ENCODE results near the gene ERI3. TPM values are rescaled to one million over a fixed set of nuclear protein-coding genes. Genes with fewer than 3 reads are reported as not detected.

The ERI3 gene
- total RNA-seq, 4 donors from 2014 or later = 27.0 to 35.1 (median 31.8) TPM

- H3K36me3 ChIP-seq = no peaks in the 10 kb centered on the region
- peaks cover 10 to 32% (median 12%) of the 10 kb centered on the region in 3 donors for H3K4me1 ChIP-seq
- WGBS, 2 donors = 86 to 92% methylated on average over 9 of the region's 9 CpGs
- TF ChIP-seq CTCF (IDR thresholded peaks at IDR 0.05) (no peak), POLR2A (IDR thresholded peaks at IDR 0.05) (no peak)
- H3K4me3 ChIP-seq = no peak overlapping the region
- no peaks in the 10 kb centered on the region for H3K9me3 ChIP-seq
- intact Hi-C loops (cut with DNase I) = no loop called here
- no peaks in the 10 kb centered on the region for H3K27me3 ChIP-seq
- DNase-seq = no peak
- no peak overlapping the region for H3K27ac ChIP-seq
Measured at GRCh38 chr1:44263568-44264450, 91.2 kb downstream of the ERI3 start.

GRCh38 chr1:44262816-44263567, 92.1 kb downstream of the ERI3 start:
- Histone ChIP-seq H3K4me1 (peaks cover 10 to 32% (median 12%) of the 10 kb centered on the region in 3 donors), H3K36me3 (no peaks in the 10 kb centered on the region), H3K9me3 (no peaks in the 10 kb centered on the region), H3K4me3 (no peak overlapping the region), H3K27ac (no peak overlapping the region), H3K27me3 (no peaks in the 10 kb centered on the region)
- WGBS, 2 donors = 85 to 92% methylated on average over 3 to 4 of the region's 4 CpGs
- TF ChIP-seq POLR2A (IDR thresholded peaks at IDR 0.05) (no peak), CTCF (IDR thresholded peaks at IDR 0.05) (no peak)
- intact Hi-C loops (cut with DNase I) = no loop called here
- no peak for DNase-seq

GRCh38 chr1:44262414-44262813, 92.6 kb downstream of the ERI3 start:
- H3K27me3 ChIP-seq = no peaks in the 10 kb centered on the region
- H3K27ac ChIP-seq = no peak overlapping the region
- 100% methylated on average over 1 of the region's 6 CpGs for WGBS, 2 donors
- H3K36me3 ChIP-seq = no peaks in the 10 kb centered on the region
- intact Hi-C loops (cut with DNase I) = no loop called here
- no peaks in the 10 kb centered on the region for H3K9me3 ChIP-seq
- no peak for DNase-seq
- TF ChIP-seq POLR2A (IDR thresholded peaks at IDR 0.05) (no peak), CTCF (IDR thresholded peaks at IDR 0.05) (no peak)
- peaks cover 10 to 32% (median 12%) of the 10 kb centered on the region in 3 donors for H3K4me1 ChIP-seq
- H3K4me3 ChIP-seq = no peak overlapping the region

- H3K27ac ChIP-seq = peak overlapping the region in 2 of 4 donors; percentile 64 to 71
- intact Hi-C loops (cut with DNase I) = no loop called here
- peaks cover 10 to 32% (median 12%) of the 10 kb centered on the region in 3 donors for H3K4me1 ChIP-seq
Measured at GRCh38 chr1:44261962-44262361, 93.1 kb downstream of the ERI3 start.

More at GRCh38 chr1:44261962-44262361, 93.1 kb downstream of the ERI3 start:
- H3K36me3 ChIP-seq = no peaks in the 10 kb centered on the region
- no peaks in the 10 kb centered on the region for H3K9me3 ChIP-seq
- WGBS, 2 donors = 43 to 69% methylated on average over 3 to 5 of the region's 5 CpGs
- no peak for DNase-seq
- H3K4me3 ChIP-seq = no peak overlapping the region
- TF ChIP-seq POLR2A (IDR thresholded peaks at IDR 0.05) = no peak
- no peak for TF ChIP-seq CTCF (IDR thresholded peaks at IDR 0.05)
- no peaks in the 10 kb centered on the region for H3K27me3 ChIP-seq
